NCI-H69 (cell line): ENCODE results near the gene KRTAP9-6.
"Not testable (repeated sequence)": the region's sequence is repeated elsewhere in the genome, so short reads cannot be mapped to it uniquely, and the experiment has no call there.

ENCODE experiments used
- DNase-seq: peaks from one replicate; lab custom pipeline; 2025; lab: John Stamatoyannopoulos, UW

Gene KRTAP9-6

GRCh38 chr17:41265078-41265477, at the start of gene KRTAP9-6:
Gene KRTAP9-6 (plus strand): TSS chr17:41265378. CDS start chr17:41265378, 0 bp downstream.
- DNase-seq, result no peak

GRCh38 chr17:41215681-41216080, 49.5 kb upstream of the KRTAP9-6 start:
- no peak for DNase-seq

- no peak for DNase-seq
Observed at GRCh38 chr17:41223821-41224220, 41.4 kb upstream of the KRTAP9-6 start.

DNA sequence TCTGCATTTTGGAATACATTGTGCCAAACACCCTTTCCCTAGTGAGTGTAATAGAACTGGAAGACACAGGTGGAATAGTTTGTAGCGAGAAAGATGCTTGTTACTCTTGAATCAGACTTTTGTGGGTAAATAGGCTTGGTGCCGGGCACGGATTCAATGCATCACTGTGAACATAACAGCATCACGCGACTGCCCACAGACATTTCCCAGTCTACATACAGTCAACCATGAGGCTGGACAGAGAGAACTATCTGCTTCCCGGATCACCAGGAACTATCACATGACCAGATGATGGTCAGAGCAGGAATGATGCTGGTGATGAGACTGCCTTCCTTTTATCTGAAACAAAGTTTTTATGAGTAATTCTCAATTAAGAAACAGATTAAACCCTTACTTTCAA, 39.1 kb upstream of the KRTAP9-6 start:
- no peak for DNase-seq

GRCh38 chr17:41226598-41227095, 38.5 kb upstream of the KRTAP9-6 start, which contains the start of gene KRTAP9-2:
Gene KRTAP9-2 (plus strand): TSS chr17:41226648. CDS start chr17:41226655, 7 bp downstream.
- DNase-seq, result not testable (repeated sequence)

DNA sequence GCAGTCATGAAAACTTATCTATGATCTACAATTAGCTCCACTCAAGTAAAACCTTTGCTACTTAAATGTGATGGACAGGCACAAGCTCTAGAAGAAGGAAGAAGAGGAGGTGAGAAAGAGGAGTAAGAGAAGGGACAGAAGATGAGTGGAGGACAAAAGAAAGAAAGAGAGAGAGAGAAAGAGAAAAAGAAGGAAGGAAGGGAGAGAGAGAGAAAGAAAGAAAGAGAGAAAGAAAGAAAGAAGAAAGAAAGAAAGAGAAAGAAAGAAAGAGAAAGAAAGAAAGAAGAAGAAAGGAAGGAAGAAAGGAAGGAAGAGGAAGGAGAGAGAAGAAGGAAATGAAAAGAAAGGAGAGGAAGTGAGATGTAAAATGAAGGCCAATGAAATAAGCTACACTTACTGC, 35.1 kb upstream of the KRTAP9-6 start:
- DNase-seq, result no peak

GRCh38 chr17:41231731-41232130, 33.4 kb upstream of the KRTAP9-6 start:
- DNase-seq, result no peak

DNA sequence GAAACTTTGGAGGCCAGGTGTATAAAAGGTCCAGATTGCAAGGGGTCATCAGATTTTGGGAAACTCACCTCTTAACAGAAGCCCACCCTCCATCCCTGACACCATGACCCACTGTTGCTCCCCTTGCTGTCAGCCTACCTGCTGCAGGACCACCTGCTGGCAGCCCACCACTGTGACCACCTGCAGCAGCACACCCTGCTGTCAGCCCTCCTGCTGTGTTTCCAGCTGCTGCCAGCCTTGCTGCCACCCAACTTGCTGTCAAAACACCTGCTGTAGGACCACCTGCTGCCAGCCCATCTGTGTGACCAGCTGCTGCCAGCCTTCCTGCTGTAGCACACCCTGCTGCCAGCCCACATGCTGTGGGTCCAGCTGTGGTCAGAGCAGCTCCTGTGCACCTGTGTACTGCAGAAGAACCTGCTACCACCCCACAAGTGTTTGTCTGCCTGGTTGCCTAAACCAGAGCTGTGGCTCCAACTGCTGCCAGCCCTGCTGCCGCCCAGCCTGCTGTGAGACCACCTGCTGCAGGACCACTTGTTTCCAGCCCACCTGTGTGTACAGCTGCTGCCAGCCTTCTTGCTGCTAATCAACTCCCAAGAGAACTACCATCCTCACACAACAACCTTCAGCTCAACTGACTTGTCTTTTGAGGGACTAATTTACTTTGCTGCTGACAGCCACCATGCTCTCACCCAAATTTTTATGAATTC, 32.6 kb upstream of the KRTAP9-6 start, which contains the start of gene KRTAP9-3:
Gene KRTAP9-3 (plus strand): TSS at position 51 of the 707 bp plus-strand sequence. CDS start 53 bp downstream, at position 104.
- peak; percentile 2 for DNase-seq

- not testable (repeated sequence) for DNase-seq
Observed at GRCh38 chr17:41237116-41237515, 28.1 kb upstream of the KRTAP9-6 start.

DNA sequence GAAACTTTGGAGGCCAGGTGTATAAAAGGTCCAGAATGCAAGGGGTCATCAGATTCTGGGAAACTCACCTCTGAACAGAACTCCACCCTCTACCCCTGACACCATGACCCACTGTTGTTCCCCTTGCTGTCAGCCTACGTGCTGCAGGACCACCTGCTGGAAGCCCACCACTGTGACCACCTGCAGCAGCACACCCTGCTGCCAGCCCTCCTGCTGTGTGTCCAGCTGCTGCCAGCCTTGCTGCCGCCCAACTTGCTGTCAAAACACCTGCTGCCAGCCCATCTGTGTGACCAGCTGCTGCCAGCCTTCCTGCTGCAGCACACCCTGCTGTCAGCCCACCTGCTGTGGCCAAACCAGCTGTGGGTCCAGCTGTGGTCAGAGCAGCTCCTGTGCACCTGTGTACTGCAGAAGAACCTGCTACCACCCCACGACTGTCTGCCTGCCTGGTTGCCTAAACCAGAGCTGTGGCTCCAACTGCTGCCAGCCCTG, 27.2 kb upstream of the KRTAP9-6 start, which contains the start of gene KRTAP9-8:
Gene KRTAP9-8 (plus strand): TSS at position 51 of the 489 bp plus-strand sequence. CDS start 53 bp downstream, at position 104.
- peak; percentile 7 for DNase-seq

DNA sequence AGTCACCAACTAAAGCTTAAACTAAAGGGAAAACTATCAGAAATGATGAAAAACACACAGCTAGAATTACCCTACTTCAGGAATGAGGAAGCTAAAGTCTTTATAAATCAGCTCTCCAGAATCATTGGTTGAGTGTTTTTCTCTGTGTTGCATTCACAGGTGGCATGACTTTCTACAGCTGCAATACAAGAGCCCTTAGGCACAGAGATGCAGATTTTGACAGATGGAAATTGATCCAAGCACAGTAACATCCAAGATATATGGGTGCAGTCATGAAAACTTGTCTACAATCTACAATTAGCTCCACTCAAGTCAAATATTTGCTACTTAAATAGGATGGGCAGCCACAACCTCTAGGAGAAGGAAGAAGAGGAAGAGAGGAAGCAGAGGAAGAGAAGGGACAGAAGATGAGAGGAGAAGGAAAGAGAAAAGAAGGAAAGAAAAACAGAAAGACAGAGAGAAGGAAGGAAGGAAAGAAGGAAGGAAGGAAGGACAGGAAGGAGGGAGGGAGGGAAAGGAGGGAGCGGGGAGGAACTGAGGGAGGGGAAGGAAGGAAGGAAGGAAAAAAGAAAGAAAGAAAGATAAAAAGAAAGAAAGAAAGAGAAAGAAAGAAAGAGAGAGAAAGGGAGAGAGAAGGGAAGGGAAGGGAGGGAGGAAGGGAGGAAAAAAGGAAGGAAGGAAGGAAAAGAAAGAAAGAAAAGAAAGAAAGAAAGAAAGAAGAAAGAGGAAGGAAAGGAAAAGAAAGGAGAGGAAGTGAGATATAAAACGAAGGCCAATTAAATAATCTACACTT, 18.0 kb upstream of the KRTAP9-6 start:
- not testable (repeated sequence) for DNase-seq

GRCh38 chr17:41249637-41250240, 15.4 kb upstream of the KRTAP9-6 start, which contains the start of gene KRTAP9-4:
Gene KRTAP9-4 (plus strand): TSS chr17:41249687. CDS start chr17:41249721, 34 bp downstream.
- peak; percentile 1 for DNase-seq

DNA sequence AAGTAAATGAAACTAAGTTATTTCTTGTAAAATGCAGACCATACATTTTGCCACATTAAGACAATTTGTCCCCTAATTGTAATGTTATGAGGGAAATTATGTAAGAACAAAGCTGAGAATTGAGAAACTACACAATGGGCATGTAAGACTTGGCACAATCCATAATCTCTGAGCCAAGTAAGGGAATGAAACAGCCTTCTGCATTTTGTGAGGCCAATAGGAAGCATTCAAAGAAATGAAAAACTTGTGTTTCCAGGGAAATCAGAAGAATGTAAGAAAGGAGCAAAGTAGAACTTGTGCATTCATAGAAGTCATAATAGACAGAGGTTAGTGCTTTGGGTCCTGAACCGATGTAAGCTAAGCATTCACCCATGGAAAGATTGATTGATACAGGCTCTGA, 13.9 kb upstream of the KRTAP9-6 start:
- no peak for DNase-seq

DNA sequence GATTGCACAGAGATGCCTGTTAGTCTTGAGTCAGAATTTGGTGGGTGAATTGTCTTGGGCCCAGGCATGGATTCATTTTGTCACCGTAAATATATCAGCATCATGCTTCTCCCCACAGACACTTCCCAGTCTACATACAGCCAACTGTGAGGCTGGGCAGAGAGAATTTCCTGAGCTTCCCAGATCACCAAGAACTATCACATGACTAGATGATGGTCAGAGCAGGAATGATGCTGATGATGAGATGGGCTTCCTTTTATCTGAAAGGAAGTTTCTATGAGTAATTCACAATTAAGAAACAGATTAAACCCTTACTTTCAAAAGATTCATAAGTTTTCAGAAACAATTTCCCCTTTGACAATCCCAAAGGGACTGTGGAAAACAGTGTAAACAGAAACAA, 10.3 kb upstream of the KRTAP9-6 start:
- no peak for DNase-seq

DNA sequence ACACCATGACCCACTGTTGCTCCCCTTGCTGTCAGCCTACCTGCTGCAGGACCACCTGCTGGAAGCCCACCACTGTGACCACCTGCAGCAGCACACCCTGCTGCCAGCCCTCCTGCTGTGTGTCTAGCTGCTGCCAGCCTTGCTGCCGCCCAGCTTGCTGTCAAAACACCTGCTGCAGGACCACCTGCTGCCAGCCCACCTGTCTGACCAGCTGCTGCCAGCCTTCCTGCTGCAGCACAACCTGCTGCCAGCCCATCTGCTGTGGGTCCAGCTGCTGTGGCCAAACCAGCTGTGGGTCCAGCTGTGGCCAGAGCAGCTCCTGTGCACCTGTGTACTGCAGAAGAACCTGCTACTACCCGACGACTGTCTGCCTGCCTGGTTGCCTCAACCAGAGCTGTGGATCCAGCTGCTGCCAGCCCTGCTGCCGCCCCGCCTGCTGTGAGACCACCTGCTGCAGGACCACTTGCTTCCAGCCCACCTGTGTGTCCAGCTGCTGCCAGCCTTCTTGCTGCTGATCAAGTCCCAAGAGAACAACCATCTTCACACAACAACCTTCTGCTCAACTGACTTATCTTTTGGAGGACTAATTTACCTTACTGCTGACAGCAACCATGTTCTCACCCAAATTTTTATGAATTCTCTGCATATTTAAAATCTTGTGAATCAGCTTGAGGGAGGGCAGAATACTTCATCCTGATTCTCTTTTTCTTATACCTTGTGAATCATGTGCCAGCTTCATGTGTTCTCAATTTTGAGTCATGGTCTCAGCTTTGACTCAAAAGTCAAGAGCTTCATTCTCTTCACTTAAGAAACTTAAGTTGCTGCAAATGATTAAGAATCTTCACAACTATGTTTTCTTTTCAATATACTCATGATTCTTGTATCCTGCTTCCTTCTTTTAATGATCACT, 9.5 kb upstream of the KRTAP9-6 start, which contains the start of gene KRTAP9-9:
Gene KRTAP9-9 (plus strand): TSS at position 4 of the 910 bp plus-strand sequence.
- DNase-seq, result not testable (repeated sequence)

DNA sequence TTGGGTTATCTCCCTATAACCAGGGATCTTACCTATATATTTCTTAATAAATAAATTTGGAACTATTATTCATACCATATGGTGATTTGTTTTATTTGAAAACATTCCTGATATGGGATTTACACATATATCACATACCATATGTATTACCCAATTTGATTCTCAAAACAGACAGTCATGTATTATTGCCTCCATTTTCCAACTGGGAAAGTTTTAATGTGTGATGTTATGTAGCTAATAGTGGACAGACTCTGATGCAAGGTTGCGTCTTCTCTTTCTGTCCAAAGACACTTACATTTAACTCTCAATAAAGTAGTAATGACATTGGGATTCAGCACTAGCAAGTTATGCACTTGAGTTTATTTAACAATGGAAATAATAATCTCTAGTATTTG, 8.9 kb upstream of the KRTAP9-6 start:
- DNase-seq, result no peak

DNA sequence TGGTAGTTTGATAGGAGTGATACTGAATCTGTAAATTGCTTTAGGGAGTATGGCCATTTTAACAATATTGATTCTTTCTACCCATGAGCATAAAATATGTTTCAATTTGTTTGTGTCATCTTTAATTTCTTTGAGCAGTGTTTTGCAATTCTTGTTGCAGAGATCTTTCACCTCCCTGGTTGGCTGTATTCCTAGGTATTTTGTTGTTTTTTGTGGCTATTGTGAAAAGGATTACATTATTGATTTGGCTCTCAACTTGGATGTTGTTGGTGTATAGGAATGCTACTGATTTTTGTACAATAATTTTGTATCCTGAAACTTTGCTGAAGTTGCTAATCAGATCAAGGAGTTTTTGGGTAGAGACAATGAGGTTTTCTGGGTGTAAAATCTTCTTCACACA, 6.8 kb upstream of the KRTAP9-6 start:
- no peak for DNase-seq

- DNase-seq, result no peak
Observed at GRCh38 chr17:41263212-41263611, 2.0 kb upstream of the KRTAP9-6 start.

DNA sequence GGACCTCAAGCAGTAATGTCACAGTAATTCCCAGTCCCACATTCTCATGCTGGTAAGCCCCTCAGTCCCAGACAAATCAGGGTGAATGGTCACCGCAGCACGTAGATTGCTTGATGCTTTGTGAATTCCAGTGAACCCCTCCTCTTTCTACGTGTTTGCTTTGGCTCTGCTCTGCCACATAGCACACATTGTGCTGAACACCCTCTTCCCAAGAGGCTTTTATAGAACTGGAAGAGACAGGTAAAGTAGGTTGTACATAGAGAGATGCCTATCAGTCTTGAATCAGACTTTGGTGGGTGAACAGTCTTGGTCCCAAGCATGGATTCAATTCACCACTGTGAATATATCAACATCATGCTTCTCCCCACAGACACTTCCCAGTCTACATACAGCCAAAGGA, 579 bp upstream of the KRTAP9-6 start:
- DNase-seq, result no peak

DNA sequence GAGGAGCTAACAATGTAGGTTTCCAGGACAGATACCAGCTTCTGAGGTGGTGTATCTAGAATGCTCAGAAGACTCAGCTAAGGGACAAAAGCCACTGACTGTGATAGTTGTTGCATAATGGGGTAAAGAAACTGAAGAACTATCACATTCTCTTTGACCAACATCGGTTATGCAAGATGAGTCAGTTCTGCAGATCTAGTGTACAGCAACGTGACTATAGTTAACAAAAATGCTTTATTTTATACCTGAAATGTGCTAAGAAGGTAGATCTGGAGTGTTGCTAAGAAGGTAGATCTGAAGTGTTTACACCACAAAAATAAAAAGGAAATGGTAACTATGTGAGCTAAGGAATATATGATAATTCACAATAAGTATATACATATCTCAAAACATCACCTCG, 2.5 kb downstream of the KRTAP9-6 start:
- no peak for DNase-seq

- DNase-seq, result not testable (repeated sequence)
Observed at GRCh38 chr17:41271323-41271722, 6.1 kb downstream of the KRTAP9-6 start.
